ENCODE data around the gene ANHX. TPM values are rescaled to one million over a fixed set of nuclear protein-coding genes. Genes with fewer than 3 reads are reported as not detected.

The ANHX gene
- total and polyA plus RNA-seq, 2 of the 13 experiments (the other 11 are each of a cell fraction or from before 2014, with no cell fraction given): not detected

DNA sequence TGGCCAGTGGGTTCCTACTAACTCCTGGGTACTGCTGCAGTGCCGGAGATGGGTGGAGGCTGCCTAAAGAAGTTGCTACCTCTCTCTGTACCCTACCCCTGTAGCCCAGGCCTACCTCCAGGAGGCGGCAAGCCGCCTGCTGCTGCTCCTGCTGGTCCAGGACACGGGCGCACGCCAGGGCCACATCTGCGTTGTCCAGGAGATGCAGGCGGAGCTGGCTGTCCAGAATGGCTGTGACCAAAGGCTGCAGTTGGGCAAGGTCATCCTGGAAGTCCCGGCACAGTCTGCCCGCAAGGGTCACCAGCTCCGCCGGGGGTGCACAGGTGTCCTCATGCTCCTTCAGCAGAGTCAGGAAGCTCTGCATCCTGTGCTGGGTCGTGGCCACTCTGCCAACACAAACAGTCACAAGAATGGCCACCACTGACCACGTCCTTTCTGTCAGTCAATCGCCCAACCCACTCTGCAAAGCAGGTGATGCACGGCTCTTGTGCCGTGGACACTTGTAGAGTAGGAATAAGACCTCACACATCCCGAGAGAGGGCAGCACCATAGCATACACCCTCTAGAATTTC, 1.6 kb downstream of the ANHX start:
- FAIRE-seq: no peak
- TF ChIP-seq THAP7 (CRISPR knock-in tag; IDR thresholded peaks at IDR 0.05) (no peak), ZSCAN20 (CRISPR knock-in tag; IDR thresholded peaks at IDR 0.05; ENCODE audit: borderline replicate concordance) (no peak), NONO (IDR thresholded peaks at IDR 0.05) (no peak), NONO (CRISPR knock-in tag; conservative IDR thresholded peaks at IDR 0.05) (no peak), PRMT3 (CRISPR knock-in tag; IDR thresholded peaks at IDR 0.05; ENCODE audit: borderline replicate concordance, low read depth) (no peak), RARG (CRISPR knock-in tag; IDR thresholded peaks at IDR 0.05; ENCODE audit: low read depth) (no peak), ZNF20 (CRISPR knock-in tag; IDR thresholded peaks at IDR 0.05) (no peak), REL (CRISPR knock-in tag; conservative IDR thresholded peaks at IDR 0.05) (no peak)
- no peak for DNase-seq (ENCODE audit: low spot score)
- H3K4me1 ChIP-seq (ENCODE audit: insufficient read depth, low read length): no peaks in the 10 kb centered on the region
- intact Hi-C loops (cut with micrococcal nuclease; ENCODE audit: unreplicated experiment): no loop called here
- WGBS (ENCODE audit: low lambda C conversion rate): 17% methylated on average over 9 of the region's 18 CpGs
- H3K27ac ChIP-seq (ENCODE audit: extremely low read length, insufficient read depth, low read length): no peak overlapping the region
- no peaks in the 10 kb centered on the region for H4K20me1 ChIP-seq (ENCODE audit: insufficient read depth, low read length)
- peaks cover 84% of the 10 kb centered on the region for H3K9me3 ChIP-seq (ENCODE audit: low read length)
- H3K36me3 ChIP-seq (replicated peaks in 1 of 2; ENCODE audit: control insufficient read depth in 1 of 2, insufficient read depth in 2 of 2, low read length in 2 of 2): no peaks in the 10 kb centered on the region
- ChIA-PET CTCF (ENCODE audit: low intra/inter-chr PET ratio, low total read pairs) (no interaction called here), POLR2A (no interaction called here)
- in situ Hi-C loops (cut with HindIII; ENCODE audit: extremely low pct_ligation_motif_present, low pct_unique_long_range_greater_than_20kb): no loop called here
- H3K4me3 ChIP-seq (replicated peaks in 1 of 3; ENCODE audit: insufficient read depth in 1 of 3, low read depth in 2 of 3, low read length in 3 of 3): no peak overlapping the region
- no TSS peak for BruUV-seq (replicated peaks)
- no peak for ATAC-seq
- no peak overlapping the region for H3K4me2 ChIP-seq (ENCODE audit: low read depth, low read length)
- no peaks in the 10 kb centered on the region for H3K27me3 ChIP-seq (ENCODE audit: control insufficient read depth in 1 of 2, insufficient read depth in 2 of 2, low read length in 2 of 2)
- no peak overlapping the region for H2AFZ ChIP-seq (ENCODE audit: low read length)
- H3K79me2 ChIP-seq (ENCODE audit: insufficient read depth, low read length): no peaks in the 10 kb centered on the region
- no peak overlapping the region for H3K9ac ChIP-seq (ENCODE audit: insufficient read depth, low read depth, low read length)

DNA sequence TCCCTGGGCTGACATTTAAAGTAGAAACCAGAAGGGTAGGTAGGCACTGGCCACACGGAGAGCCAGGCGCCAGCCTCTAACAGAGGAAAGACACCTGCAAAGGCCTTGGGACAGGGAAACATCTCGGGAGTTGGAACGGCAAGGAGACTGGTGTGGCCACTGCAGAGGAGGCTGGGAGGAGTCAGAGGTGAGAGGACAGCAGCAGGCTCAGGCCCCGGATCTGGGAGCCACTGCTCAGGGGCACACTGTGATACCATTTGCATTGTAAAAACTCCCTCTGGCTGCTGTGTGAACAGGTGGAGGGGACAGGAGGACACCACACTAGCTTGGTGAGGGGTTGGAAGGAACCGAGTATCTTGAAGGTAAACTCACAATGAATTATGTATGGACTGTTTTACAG, 2.7 kb downstream of the ANHX start:
- WGBS (ENCODE audit: low lambda C conversion rate): 6% methylated on average over 6 of the region's 6 CpGs
- H3K9ac ChIP-seq (ENCODE audit: insufficient read depth, low read depth, low read length): no peak overlapping the region
- no peaks in the 10 kb centered on the region for H3K4me1 ChIP-seq (ENCODE audit: insufficient read depth, low read length)
- intact Hi-C loops (cut with micrococcal nuclease; ENCODE audit: unreplicated experiment) (no loop called here), in situ Hi-C loops (cut with HindIII; ENCODE audit: extremely low pct_ligation_motif_present, low pct_unique_long_range_greater_than_20kb) (no loop called here)
- no peak overlapping the region for H3K4me3 ChIP-seq (replicated peaks in 1 of 3; ENCODE audit: insufficient read depth in 1 of 3, low read depth in 2 of 3, low read length in 3 of 3)
- H4K20me1 ChIP-seq (ENCODE audit: insufficient read depth, low read length): no peaks in the 10 kb centered on the region
- no peak overlapping the region for H3K27ac ChIP-seq (ENCODE audit: extremely low read length, insufficient read depth, low read length)
- no peaks in the 10 kb centered on the region for H3K79me2 ChIP-seq (ENCODE audit: insufficient read depth, low read length)
- CTCF ChIA-PET (ENCODE audit: low intra/inter-chr PET ratio, low total read pairs): no interaction called here
- FAIRE-seq (no peak), DNase-seq (ENCODE audit: low spot score) (no peak), ATAC-seq (no peak)
- no peak overlapping the region for H3K4me2 ChIP-seq (ENCODE audit: low read depth, low read length)
- TF ChIP-seq MTF1 (CRISPR knock-in tag; IDR thresholded peaks at IDR 0.05): no peak
- TF ChIP-seq GATAD2A (CRISPR knock-in tag; IDR thresholded peaks at IDR 0.05): no peak
- no peaks in the 10 kb centered on the region for H3K27me3 ChIP-seq (ENCODE audit: control insufficient read depth in 1 of 2, insufficient read depth in 2 of 2, low read length in 2 of 2)
- BruUV-seq (replicated peaks): no TSS peak
- H2AFZ ChIP-seq (ENCODE audit: low read length): no peak overlapping the region
- POLR2A ChIA-PET: no interaction called here
- peaks cover 87% of the 10 kb centered on the region for H3K9me3 ChIP-seq (ENCODE audit: low read length)
- no peaks in the 10 kb centered on the region for H3K36me3 ChIP-seq (replicated peaks in 1 of 2; ENCODE audit: control insufficient read depth in 1 of 2, insufficient read depth in 2 of 2, low read length in 2 of 2)
